Left ventricle myocardium inferior (tissue), 1 donor: Measurements from ENCODE around the gene KCNK2. TPM values are rescaled to one million over a fixed set of nuclear protein-coding genes. Genes with fewer than 3 reads are reported as not detected.

Source experiments
- DNase-seq: peaks from one replicate; pipeline ENCODE4 v3.0.0-alpha.2; 2020
- H3K27ac ChIP-seq: fragments of 200-600 bp; replicated peaks from 2 replicates; pipeline ENCODE4 v1.8.0; 2021
- H3K27me3 ChIP-seq: fragments of 200-600 bp; 2 replicates; pipeline ENCODE4 v1.8.0; 2021; ENCODE audit warnings: low read depth
- H3K36me3 ChIP-seq: fragments of 200-600 bp; 2 replicates; pipeline ENCODE4 v1.8.0; 2021
- H3K4me1 ChIP-seq: fragments of 200-600 bp; 2 replicates; pipeline ENCODE4 v1.8.0; 2021
- H3K4me3 ChIP-seq: fragments of 200-600 bp; 2 replicates; pipeline ENCODE4 v1.8.0; 2021; ENCODE audit warnings: mild to moderate bottlenecking, moderate library complexity
- H3K9me3 ChIP-seq: fragments of 200-600 bp; replicated peaks from 2 replicates; pipeline ENCODE4 v1.8.0; 2021
- intact Hi-C: fragments of 100-400 bp; cut with micrococcal nuclease; formaldehyde crosslinking; loops from one replicate; pipeline ENCODE4 v1.11.0; 2022
- total RNA-seq: library from RNA; stranded (reverse); fragmentation: NEBNext Ultra II Directional; extraction: Animal tissue kit (Norgen Biotek cat#: 25700); gene quantifications from one replicate; pipeline ENCODE4 v1.2.1, GENCODE V29; 2021
- TF ChIP-seq, protein P1 (sequence below): fragments of 200-600 bp; IDR thresholded peaks from 2 replicates; pipeline ENCODE4 v1.8.0; 2021; ENCODE audit warnings: antibody characterized with exemption, mild to moderate bottlenecking, borderline replicate concordance
- donor health status: DM: no; HTN: yes; CAD: no; lungs with severe emphysema.

KCNK2 gene
- total RNA-seq, 1 donor from 2014 or later: 0.08 TPM

- no peaks in the 10 kb centered on the region for H3K4me1 ChIP-seq
- no peak for DNase-seq
- H3K4me3 ChIP-seq: no peak overlapping the region
- H3K9me3 ChIP-seq: peaks cover 17% of the 10 kb centered on the region
- H3K27me3 ChIP-seq: no peaks in the 10 kb centered on the region
- intact Hi-C loops: no loop called here
- TF ChIP-seq, protein P1, sequence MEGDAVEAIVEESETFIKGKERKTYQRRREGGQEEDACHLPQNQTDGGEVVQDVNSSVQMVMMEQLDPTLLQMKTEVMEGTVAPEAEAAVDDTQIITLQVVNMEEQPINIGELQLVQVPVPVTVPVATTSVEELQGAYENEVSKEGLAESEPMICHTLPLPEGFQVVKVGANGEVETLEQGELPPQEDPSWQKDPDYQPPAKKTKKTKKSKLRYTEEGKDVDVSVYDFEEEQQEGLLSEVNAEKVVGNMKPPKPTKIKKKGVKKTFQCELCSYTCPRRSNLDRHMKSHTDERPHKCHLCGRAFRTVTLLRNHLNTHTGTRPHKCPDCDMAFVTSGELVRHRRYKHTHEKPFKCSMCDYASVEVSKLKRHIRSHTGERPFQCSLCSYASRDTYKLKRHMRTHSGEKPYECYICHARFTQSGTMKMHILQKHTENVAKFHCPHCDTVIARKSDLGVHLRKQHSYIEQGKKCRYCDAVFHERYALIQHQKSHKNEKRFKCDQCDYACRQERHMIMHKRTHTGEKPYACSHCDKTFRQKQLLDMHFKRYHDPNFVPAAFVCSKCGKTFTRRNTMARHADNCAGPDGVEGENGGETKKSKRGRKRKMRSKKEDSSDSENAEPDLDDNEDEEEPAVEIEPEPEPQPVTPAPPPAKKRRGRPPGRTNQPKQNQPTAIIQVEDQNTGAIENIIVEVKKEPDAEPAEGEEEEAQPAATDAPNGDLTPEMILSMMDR: no peak
- H3K36me3 ChIP-seq: no peaks in the 10 kb centered on the region
- no peak overlapping the region for H3K27ac ChIP-seq
These were observed 178.2 kb downstream of the KCNK2 start for GRCh38 chr1:215260711-215261110.

DNA sequence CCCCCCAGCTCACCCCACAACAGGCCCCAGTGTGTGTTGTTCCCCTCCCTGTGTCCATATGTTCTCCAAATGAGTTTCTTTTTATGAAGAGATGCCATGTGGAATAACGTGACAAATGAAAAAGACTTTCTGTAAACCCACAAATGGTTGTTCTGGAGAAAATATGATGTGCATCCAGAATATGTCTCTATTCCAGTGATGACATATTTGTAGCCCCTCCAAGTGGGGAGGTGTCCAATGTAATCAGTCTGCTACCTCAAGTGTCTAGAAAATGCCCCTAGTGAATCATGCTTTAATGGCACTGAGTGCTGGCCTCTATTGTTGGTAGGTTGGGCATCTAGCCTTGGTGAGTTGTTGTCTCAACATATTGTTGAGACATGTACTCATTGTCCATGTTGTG lies 179.6 kb downstream of the KCNK2 start:
- Histone ChIP-seq H3K4me1 (no peaks in the 10 kb centered on the region), H3K27me3 (no peaks in the 10 kb centered on the region), H3K36me3 (no peaks in the 10 kb centered on the region), H3K27ac (no peak overlapping the region), H3K9me3 (peaks cover 17% of the 10 kb centered on the region), H3K4me3 (no peak overlapping the region)
- TF ChIP-seq, protein P1: no peak
- intact Hi-C loops: no loop called here
- DNase-seq: no peak

DNA sequence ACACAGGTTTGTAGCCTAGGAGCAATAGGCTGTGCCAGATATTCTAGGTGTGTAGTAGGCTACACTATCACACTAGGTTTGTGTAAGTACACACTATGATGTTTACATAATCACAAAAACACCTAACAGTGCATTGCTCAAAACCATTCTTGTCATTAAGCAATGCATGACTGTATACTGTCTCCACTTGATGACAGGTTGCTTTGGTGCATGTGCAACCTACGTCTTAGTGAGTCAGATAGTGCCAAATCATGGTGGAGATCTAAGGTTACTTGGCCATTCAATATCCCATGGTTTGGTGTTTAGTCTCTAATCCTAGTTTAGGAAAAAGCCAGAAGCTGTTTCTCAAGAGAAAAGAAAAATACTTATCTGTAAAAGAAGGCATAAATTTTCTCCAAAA lies 181.1 kb downstream of the KCNK2 start:
- no peak for DNase-seq
- no peaks in the 10 kb centered on the region for H3K4me1 ChIP-seq
- TF ChIP-seq, protein P1: no peak
- no peak overlapping the region for H3K4me3 ChIP-seq
- peaks cover 17% of the 10 kb centered on the region for H3K9me3 ChIP-seq
- no peak overlapping the region for H3K27ac ChIP-seq
- intact Hi-C loops: no loop called here
- H3K36me3 ChIP-seq: no peaks in the 10 kb centered on the region
- no peaks in the 10 kb centered on the region for H3K27me3 ChIP-seq

DNA sequence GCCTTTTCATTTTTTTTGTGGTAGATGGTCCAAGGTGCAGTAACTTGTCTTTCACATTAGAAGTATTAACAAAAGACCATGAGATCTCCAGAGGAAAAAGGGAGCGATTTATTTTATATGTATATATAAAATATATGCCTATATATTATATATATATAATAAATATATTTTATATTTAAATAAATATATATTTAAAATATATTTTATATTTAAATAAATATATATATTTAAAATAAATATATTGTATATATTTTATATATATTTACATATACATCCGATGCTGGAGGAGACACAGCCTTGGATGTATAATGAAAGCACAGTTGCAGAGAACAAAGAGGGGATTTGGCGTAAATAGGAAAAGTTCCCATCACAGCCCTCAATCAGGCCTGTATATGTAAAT lies 182.1 kb downstream of the KCNK2 start:
- TF ChIP-seq, protein P1: no peak
- peaks cover 15% of the 10 kb centered on the region for H3K9me3 ChIP-seq
- no peak overlapping the region for H3K4me3 ChIP-seq
- intact Hi-C loops: no loop called here
- no peak overlapping the region for H3K27ac ChIP-seq
- DNase-seq: no peak
- H3K27me3 ChIP-seq: no peaks in the 10 kb centered on the region
- H3K4me1 ChIP-seq: no peaks in the 10 kb centered on the region
- H3K36me3 ChIP-seq: no peaks in the 10 kb centered on the region

GRCh38 chr1:215267495-215267894 lies 185.0 kb downstream of the KCNK2 start:
- Histone ChIP-seq H3K4me1 (no peaks in the 10 kb centered on the region), H3K36me3 (no peaks in the 10 kb centered on the region), H3K4me3 (no peak overlapping the region), H3K27me3 (no peaks in the 10 kb centered on the region), H3K9me3 (no peaks in the 10 kb centered on the region), H3K27ac (no peak overlapping the region)
- TF ChIP-seq, protein P1: no peak
- intact Hi-C loops: no loop called here
- DNase-seq: no peak

DNA sequence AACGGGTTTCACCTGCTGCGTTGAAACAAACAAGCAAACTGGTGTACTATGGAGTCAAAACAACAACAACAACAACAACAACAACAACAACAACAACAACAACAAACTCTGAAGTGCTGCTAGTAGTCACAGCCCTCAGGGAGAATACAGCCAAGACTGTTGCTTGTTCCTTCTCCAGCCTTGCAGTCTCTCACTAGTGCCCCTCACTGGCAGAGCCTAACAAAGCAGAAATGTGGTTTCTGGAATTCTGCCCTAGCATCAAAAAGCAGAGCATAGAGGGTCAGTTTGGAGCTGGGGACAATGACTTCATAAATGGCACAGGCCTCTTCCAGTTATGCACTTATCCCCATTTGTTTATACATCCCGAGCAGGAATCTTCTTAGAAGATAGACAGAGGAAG lies 187.4 kb downstream of the KCNK2 start:
- no peaks in the 10 kb centered on the region for H3K4me1 ChIP-seq
- no peak overlapping the region for H3K4me3 ChIP-seq
- H3K27me3 ChIP-seq: no peaks in the 10 kb centered on the region
- DNase-seq: no peak
- intact Hi-C loops: no loop called here
- TF ChIP-seq, protein P1: no peak
- H3K9me3 ChIP-seq: no peaks in the 10 kb centered on the region
- no peak overlapping the region for H3K27ac ChIP-seq
- H3K36me3 ChIP-seq: no peaks in the 10 kb centered on the region
